Middle frontal gyrus (tissue), 1 donor: ENCODE data around the gene PCSK5.
A peak's percentile ranks its signal among the peaks of the same experiment; 100 is the strongest.
"Not testable (repeated sequence)": the region's sequence is repeated elsewhere in the genome, so short reads cannot be mapped to it uniquely, and the experiment has no call there.

ENCODE experiments used
- DNase-seq: peaks from one replicate; pipeline ENCODE4 v3.0.0-alpha.2; 2015; ENCODE audit warnings: low spot score; ENCODE audit errors: extremely low spot score

The PCSK5 gene

DNA sequence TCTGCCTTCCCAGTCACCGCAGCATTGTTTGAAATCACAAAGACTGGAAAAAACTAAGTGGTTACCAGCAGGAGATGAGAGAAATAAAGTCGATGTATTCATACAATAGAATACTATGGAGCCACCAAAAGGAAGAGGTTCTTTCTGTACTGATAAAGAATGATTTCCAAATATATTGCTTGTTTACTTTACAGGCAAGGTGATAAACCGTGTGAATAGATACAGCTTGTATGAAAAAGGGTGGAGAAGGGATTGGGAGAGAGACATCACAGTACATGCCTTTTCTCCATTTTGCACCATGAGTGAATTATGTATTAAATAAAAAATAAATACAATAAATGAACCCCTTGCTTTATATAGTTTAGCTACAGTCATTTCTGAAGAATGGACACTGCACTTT lies 412.1 kb downstream of the PCSK5 start:
- DNase-seq: no peak

GRCh38 chr9:76302947-76303550 lies 412.6 kb downstream of the PCSK5 start:
- peak; percentile 20 for DNase-seq

DNA sequence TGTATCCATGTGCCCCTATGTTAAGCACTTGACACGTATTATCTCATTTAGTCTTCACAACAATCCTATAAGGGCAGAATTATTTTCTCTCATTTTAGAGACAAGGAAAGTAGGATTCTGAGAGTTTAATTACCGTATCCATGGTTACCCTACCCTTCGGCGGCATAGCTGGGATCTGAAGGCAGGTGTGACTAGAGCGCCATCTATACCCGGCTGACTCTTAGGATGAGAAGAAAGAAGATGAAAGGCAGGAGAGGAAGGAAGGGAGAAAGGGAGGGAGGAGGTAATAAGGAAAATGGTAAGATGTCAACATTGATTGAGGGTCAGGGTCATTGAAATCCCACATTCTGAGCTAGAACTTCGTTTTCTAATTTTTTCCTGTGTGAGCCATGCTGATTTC lies 416.6 kb downstream of the PCSK5 start:
- DNase-seq: not testable (repeated sequence)

- no peak for DNase-seq
Measured at GRCh38 chr9:76310577-76310976, 420.1 kb downstream of the PCSK5 start.

- DNase-seq: no peak
Measured at GRCh38 chr9:76310991-76311390, 420.5 kb downstream of the PCSK5 start.

GRCh38 chr9:76311537-76311936 lies 421.1 kb downstream of the PCSK5 start:
- DNase-seq: no peak

GRCh38 chr9:76313771-76314170 lies 423.3 kb downstream of the PCSK5 start:
- DNase-seq: no peak

- DNase-seq: no peak
Measured at GRCh38 chr9:76314321-76314720, 423.8 kb downstream of the PCSK5 start.

- DNase-seq: no peak
Measured at GRCh38 chr9:76316069-76316468, 425.6 kb downstream of the PCSK5 start.

GRCh38 chr9:76319466-76319865 lies 429.0 kb downstream of the PCSK5 start:
- DNase-seq: not testable (repeated sequence)

DNA sequence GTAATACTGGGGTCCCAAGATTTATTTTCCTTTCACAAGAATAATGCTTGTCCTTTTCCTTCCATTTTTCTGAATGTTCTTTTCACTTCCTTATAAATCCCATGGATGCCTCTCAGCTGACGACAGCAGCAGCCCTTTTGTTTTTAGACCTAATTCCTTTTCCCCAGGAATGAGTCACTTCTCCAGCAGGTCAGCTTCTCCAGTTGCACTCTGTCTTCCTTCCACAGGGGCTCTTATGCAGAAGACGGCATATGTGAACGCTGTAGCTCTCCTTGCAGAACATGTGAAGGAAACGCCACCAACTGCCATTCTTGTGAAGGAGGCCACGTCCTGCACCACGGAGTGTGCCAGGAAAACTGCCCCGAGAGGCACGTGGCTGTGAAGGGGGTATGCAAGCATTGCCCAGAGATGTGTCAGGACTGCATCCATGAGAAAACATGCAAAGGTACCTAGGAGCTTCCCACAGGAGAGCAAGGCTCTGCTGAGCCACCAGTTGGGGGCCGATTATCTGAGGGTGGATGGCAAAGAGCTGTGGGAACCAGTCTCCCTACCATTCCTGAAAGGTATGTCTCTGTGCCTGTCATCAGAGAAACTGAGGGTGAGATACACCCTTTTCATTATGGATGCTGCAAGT lies 430.8 kb downstream of the PCSK5 start:
- no peak for DNase-seq

DNA sequence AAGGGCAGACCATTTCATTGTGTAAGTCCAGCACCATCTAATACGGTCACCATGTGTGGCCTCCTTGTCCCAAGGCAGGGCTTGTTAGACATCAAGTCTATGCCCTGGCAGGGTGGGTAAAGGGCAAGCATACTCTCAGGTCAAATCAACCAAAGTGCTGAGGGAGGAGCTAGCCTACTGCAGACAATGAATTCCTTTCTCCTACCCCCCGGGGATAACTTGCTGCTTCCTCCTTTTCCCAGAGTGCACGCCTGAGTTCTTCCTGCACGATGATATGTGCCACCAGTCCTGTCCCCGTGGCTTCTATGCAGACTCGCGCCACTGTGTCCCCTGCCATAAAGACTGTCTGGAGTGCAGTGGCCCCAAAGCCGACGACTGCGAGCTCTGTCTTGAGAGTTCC lies 432.3 kb downstream of the PCSK5 start:
- DNase-seq: no peak

DNA sequence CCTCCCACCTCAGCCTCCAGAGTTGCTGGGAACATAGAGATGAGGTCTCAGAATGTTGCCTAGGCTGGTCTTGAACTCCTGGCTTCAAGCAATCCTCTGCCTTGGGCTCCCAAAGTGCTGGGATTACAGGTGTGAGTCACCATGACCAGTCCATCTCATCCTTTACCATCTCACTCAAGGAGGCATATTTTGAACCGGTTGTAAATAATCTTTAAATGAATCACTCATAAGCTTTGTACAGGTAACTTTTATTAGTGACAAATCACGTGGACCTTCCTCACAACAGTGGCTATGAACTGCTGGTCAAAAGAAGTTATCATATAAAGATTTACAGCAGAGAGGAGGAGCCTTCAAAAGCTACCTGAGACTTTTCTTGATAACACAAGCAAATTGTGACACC lies 433.0 kb downstream of the PCSK5 start:
- DNase-seq: no peak

GRCh38 chr9:76324030-76324429 lies 433.6 kb downstream of the PCSK5 start:
- DNase-seq: not testable (repeated sequence)

DNA sequence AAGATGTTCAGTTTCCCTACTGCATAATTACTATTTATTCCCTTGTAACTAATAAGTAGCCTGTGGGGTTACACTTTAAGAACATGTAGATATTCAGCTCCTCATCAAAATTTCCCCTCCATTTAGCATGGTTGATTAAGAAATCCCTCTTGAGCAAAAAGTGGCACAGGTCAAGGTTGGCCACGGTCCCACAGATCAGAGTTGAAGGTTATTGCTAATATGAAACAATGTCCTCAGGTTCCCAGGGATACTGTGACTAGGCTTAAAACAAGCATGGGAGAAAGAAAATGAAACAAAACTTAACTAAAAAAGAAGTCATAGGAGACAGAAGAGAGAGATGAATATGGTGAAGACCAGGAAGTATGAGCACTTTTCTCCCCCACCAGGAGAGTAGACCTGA lies 439.6 kb downstream of the PCSK5 start:
- no peak for DNase-seq

GRCh38 chr9:76333388-76333787 lies 442.9 kb downstream of the PCSK5 start:
- no peak for DNase-seq

DNA sequence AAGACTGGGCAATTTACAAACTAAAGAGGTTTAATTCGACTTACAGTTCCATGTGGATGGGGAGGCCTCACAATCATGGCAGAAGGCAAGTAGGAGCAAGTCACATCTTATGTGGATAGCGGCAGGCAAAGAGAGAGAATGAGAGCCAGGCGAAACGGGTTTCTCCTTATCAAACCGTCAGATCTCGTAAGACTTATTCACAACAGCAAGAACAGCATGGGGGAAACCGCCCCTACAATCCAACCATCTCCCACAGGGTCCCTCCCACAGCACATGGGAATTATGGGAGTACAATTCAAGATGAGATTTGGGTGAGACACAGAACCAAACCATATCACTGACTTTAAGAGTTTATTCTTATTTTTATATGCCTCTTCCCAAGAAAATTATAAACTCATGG lies 443.5 kb downstream of the PCSK5 start:
- DNase-seq: no peak

- no peak for DNase-seq
Measured at GRCh38 chr9:76336027-76336426, 445.6 kb downstream of the PCSK5 start.

- DNase-seq: no peak
Measured at GRCh38 chr9:76338418-76338817, 447.9 kb downstream of the PCSK5 start.

DNA sequence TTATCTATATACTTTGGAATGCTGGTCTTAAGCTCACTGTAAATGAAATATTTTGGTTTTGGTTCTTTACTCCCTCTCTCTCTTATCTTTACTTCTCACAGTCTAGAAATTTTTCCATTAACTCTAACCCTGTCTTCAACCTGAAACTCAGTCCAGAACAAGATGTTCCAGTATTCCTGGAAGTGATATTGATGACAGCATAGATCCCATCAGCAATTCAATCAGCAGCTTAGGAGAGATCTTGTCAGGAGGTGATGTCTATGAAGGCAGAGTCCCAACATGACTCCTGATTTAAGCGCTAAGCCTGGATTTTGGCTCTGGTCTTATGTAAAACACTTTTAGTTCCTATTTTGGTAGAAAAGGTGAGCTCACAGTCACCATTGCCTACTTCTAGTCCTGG lies 451.1 kb downstream of the PCSK5 start:
- DNase-seq: no peak

GRCh38 chr9:76342201-76342600 lies 451.7 kb downstream of the PCSK5 start:
- no peak for DNase-seq

- DNase-seq: no peak
Measured at GRCh38 chr9:76342858-76343257, 452.4 kb downstream of the PCSK5 start.

GRCh38 chr9:76349865-76350264 lies 459.4 kb downstream of the PCSK5 start:
- no peak for DNase-seq
